Mesenchymal stem cell (in vitro differentiated cells and primary cell): ENCODE results near the gene COQ8A.

Source experiments
- DNase-seq: peaks from one replicate; pipeline ENCODE4 v3.0.0-alpha.2; 2013
- H2AFZ ChIP-seq: one replicate; pipeline ENCODE4 v1.6.1; 2013; ENCODE audit warnings: low read depth, mild to moderate bottlenecking, control low read depth, inconsistent platforms, low read length, moderate library complexity
- H2AK5ac ChIP-seq: 2 replicates; pipeline ENCODE4 v1.6.1; 2013; ENCODE audit warnings: low read length, moderate library complexity, mild to moderate bottlenecking, inconsistent platforms; ENCODE audit not compliant: severe bottlenecking
- H2BK120ac ChIP-seq: one replicate; pipeline ENCODE4 v1.6.1; 2013; ENCODE audit warnings: low read depth, mild to moderate bottlenecking, inconsistent platforms, low read length, moderate library complexity
- H2BK12ac ChIP-seq, 2 experiments: one replicate each; pipeline ENCODE4 v1.6.1; 2013; ENCODE audit warnings: inconsistent platforms in 2 of 2, low read length in 2 of 2, mild to moderate bottlenecking in 2 of 2, moderate library complexity in 2 of 2, control low read depth in 1 of 2
- H2BK15ac ChIP-seq: one replicate; pipeline ENCODE4 v1.6.1; 2013; ENCODE audit warnings: mild to moderate bottlenecking, low read depth, inconsistent platforms; ENCODE audit not compliant: poor library complexity, severe bottlenecking
- H2BK5ac ChIP-seq: 2 replicates; pipeline ENCODE4 v1.6.1; 2013; ENCODE audit warnings: low read depth, mild to moderate bottlenecking, low read length, control low read depth, inconsistent platforms; ENCODE audit not compliant: poor library complexity, severe bottlenecking
- H3K14ac ChIP-seq, 2 experiments: one replicate each; pipeline ENCODE4 v1.6.1; 2013; ENCODE audit warnings: inconsistent platforms in 2 of 2, low read length in 2 of 2, control low read depth in 1 of 2, mild to moderate bottlenecking in 1 of 2, moderate library complexity in 1 of 2
- H3K18ac ChIP-seq, 2 experiments: one replicate each; pipeline ENCODE4 v1.6.1; 2013; ENCODE audit warnings: inconsistent platforms in 2 of 2, low read length in 2 of 2, control low read depth in 1 of 2, low read depth in 1 of 2, mild to moderate bottlenecking in 1 of 2
- H3K23ac ChIP-seq, 2 experiments: one replicate each; pipeline ENCODE4 v1.6.1; 2013; ENCODE audit warnings: inconsistent platforms in 2 of 2, low read length in 2 of 2, mild to moderate bottlenecking in 2 of 2, moderate library complexity in 2 of 2, control low read depth in 1 of 2
- H3K27ac ChIP-seq: 2 replicates; pipeline ENCODE4 v1.5.1; 2013; ENCODE audit warnings: mild to moderate bottlenecking, moderate library complexity, low read length, control low read depth, inconsistent platforms; ENCODE audit not compliant: poor library complexity, severe bottlenecking
- H3K27me3 ChIP-seq, 2 experiments: 2 replicates each; pipeline versions ENCODE4 v1.6.1 to v1.7.0; 2013; ENCODE audit warnings: low read length in 2 of 2, mild to moderate bottlenecking in 2 of 2, moderate library complexity in 2 of 2, control low read depth in 1 of 2, inconsistent platforms in 1 of 2; ENCODE audit not compliant: control insufficient read depth in 1 of 2, insufficient read depth in 1 of 2
- H3K36me3 ChIP-seq, 2 experiments: 2 replicates each; pipeline versions ENCODE4 v1.6.1 to v1.7.0; 2013; ENCODE audit warnings: low read length in 2 of 2, control low read depth in 1 of 2, inconsistent platforms in 1 of 2, low read depth in 1 of 2, mild to moderate bottlenecking in 1 of 2; ENCODE audit not compliant: insufficient read depth in 2 of 2, control insufficient read depth in 1 of 2
- H3K4ac ChIP-seq, 2 experiments: one replicate each; pipeline ENCODE4 v1.6.1; 2013; ENCODE audit warnings: inconsistent platforms in 2 of 2, low read length in 2 of 2, mild to moderate bottlenecking in 2 of 2, moderate library complexity in 2 of 2, control low read depth in 1 of 2, low read depth in 1 of 2
- H3K4me1 ChIP-seq: 2 replicates; pipeline ENCODE4 v1.6.1; 2013; ENCODE audit warnings: low read depth, low read length, control low read depth; ENCODE audit not compliant: control insufficient read depth, insufficient read depth
- H3K4me2 ChIP-seq: 2 replicates; pipeline ENCODE4 v1.6.1; 2013; ENCODE audit warnings: low read length, mild to moderate bottlenecking, inconsistent platforms; ENCODE audit not compliant: poor library complexity, severe bottlenecking
- H3K4me3 ChIP-seq, 2 experiments: 2 replicates each; pipeline versions ENCODE4 v1.5.1 to v1.7.0; 2013; ENCODE audit warnings: low read length in 2 of 2, mild to moderate bottlenecking in 2 of 2, control low read depth in 1 of 2, low read depth in 1 of 2; ENCODE audit not compliant: insufficient read depth in 1 of 2
- H3K79me1 ChIP-seq: replicated peaks from 2 replicates; pipeline ENCODE4 v1.6.1; 2013; ENCODE audit warnings: mild to moderate bottlenecking, control low read depth, low read length, inconsistent platforms; ENCODE audit not compliant: poor library complexity, severe bottlenecking
- H3K9ac ChIP-seq: 2 replicates; pipeline ENCODE4 v1.7.0; 2013; ENCODE audit warnings: mild to moderate bottlenecking, low read length, moderate library complexity
- H3K9me3 ChIP-seq: 2 replicates; pipeline ENCODE4 v1.7.0; 2013; ENCODE audit warnings: mild to moderate bottlenecking, low read length; ENCODE audit not compliant: control insufficient read depth
- H4K8ac ChIP-seq: one replicate; pipeline ENCODE4 v1.6.1; 2013; ENCODE audit warnings: inconsistent platforms, mild to moderate bottlenecking, low read length, moderate library complexity
- H4K91ac ChIP-seq: one replicate; pipeline ENCODE4 v1.6.1; 2013; ENCODE audit warnings: mild to moderate bottlenecking, low read length, inconsistent platforms
- WGBS: methylation state at CpG from one replicate; pipeline ENCODE4 v1.1.7; 2013; ENCODE audit warnings: mixed read lengths; 5-methylcytosine and 5-hydroxymethylcytosine counted together

COQ8A gene

GRCh38 chr1:226891846-226892523, 48.1 kb upstream of the COQ8A start:
- no peak overlapping the region for H3K4me2 ChIP-seq
- no peak overlapping the region for H3K9ac ChIP-seq
- no peak overlapping the region for H3K27ac ChIP-seq
- 86% methylated on average over 17 of the region's 17 CpGs for WGBS
- no peak overlapping the region for H3K14ac ChIP-seq
- peaks cover 32 to 67% of the 10 kb centered on the region in 2 experiments for H3K36me3 ChIP-seq
- no peak overlapping the region for H2AK5ac ChIP-seq
- H4K8ac ChIP-seq: no peak overlapping the region
- H3K79me1 ChIP-seq: no peaks in the 10 kb centered on the region
- DNase-seq: peak; percentile 29
- no peak overlapping the region for H2BK5ac ChIP-seq
- no peak overlapping the region for H2BK120ac ChIP-seq
- H2BK15ac ChIP-seq: no peak overlapping the region
- peaks cover 8% of the 10 kb centered on the region for H3K4me1 ChIP-seq
- H3K4me3 ChIP-seq: peak overlapping the region in 1 of 2 experiments; percentile 9
- no peaks in the 10 kb centered on the region for H3K27me3 ChIP-seq
- no peak overlapping the region for H2BK12ac ChIP-seq
- peak overlapping the region; percentile 20 for H4K91ac ChIP-seq
- no peak overlapping the region for H3K4ac ChIP-seq
- H3K23ac ChIP-seq: no peak overlapping the region
- H3K18ac ChIP-seq: no peak overlapping the region
- no peaks in the 10 kb centered on the region for H3K9me3 ChIP-seq
- no peak overlapping the region for H2AFZ ChIP-seq

GRCh38 chr1:226892524-226892875, 47.6 kb upstream of the COQ8A start:
- H2BK5ac ChIP-seq: no peak overlapping the region
- no peak overlapping the region for H2AK5ac ChIP-seq
- H3K79me1 ChIP-seq: no peaks in the 10 kb centered on the region
- H3K4me1 ChIP-seq: peaks cover 8% of the 10 kb centered on the region
- no peak overlapping the region for H3K14ac ChIP-seq
- no peak overlapping the region for H3K4me2 ChIP-seq
- H4K91ac ChIP-seq: no peak overlapping the region
- no peak overlapping the region for H3K18ac ChIP-seq
- peaks cover 32 to 63% of the 10 kb centered on the region in 2 experiments for H3K36me3 ChIP-seq
- H3K23ac ChIP-seq: no peak overlapping the region
- H2AFZ ChIP-seq: no peak overlapping the region
- H3K27me3 ChIP-seq: no peaks in the 10 kb centered on the region
- no peak overlapping the region for H3K4me3 ChIP-seq
- no peak overlapping the region for H3K4ac ChIP-seq
- no peak for DNase-seq
- 86% methylated on average over 8 of the region's 8 CpGs for WGBS
- no peak overlapping the region for H3K27ac ChIP-seq
- H2BK120ac ChIP-seq: no peak overlapping the region
- peak overlapping the region; percentile 6 for H2BK15ac ChIP-seq
- no peaks in the 10 kb centered on the region for H3K9me3 ChIP-seq
- no peak overlapping the region for H3K9ac ChIP-seq
- H2BK12ac ChIP-seq: no peak overlapping the region
- no peak overlapping the region for H4K8ac ChIP-seq

- no peak for DNase-seq
- no peak overlapping the region for H3K27ac ChIP-seq
- H3K4ac ChIP-seq: no peak overlapping the region
- peaks cover 8% of the 10 kb centered on the region for H3K4me1 ChIP-seq
- H3K18ac ChIP-seq: no peak overlapping the region
- H3K27me3 ChIP-seq: no peaks in the 10 kb centered on the region
- H2AFZ ChIP-seq: no peak overlapping the region
- H4K8ac ChIP-seq: no peak overlapping the region
- no peak overlapping the region for H4K91ac ChIP-seq
- H3K36me3 ChIP-seq: peaks cover 22 to 52% of the 10 kb centered on the region in 2 experiments
- H2BK15ac ChIP-seq: no peak overlapping the region
- no peak overlapping the region for H3K9ac ChIP-seq
- H3K9me3 ChIP-seq: no peaks in the 10 kb centered on the region
- no peak overlapping the region for H2AK5ac ChIP-seq
- WGBS: 96% methylated on average over 13 of the region's 13 CpGs
- H3K79me1 ChIP-seq: no peaks in the 10 kb centered on the region
- H3K4me2 ChIP-seq: no peak overlapping the region
- H3K14ac ChIP-seq: no peak overlapping the region
- H3K4me3 ChIP-seq: no peak overlapping the region
- no peak overlapping the region for H2BK12ac ChIP-seq
- no peak overlapping the region for H2BK120ac ChIP-seq
- H3K23ac ChIP-seq: no peak overlapping the region
- H2BK5ac ChIP-seq: no peak overlapping the region
Observed at GRCh38 chr1:226893936-226894335, 46.2 kb upstream of the COQ8A start.

GRCh38 chr1:226894826-226895225, 45.3 kb upstream of the COQ8A start:
- no peak for DNase-seq
- Histone ChIP-seq H3K4ac (no peak overlapping the region), H2AFZ (no peak overlapping the region), H3K4me3 (no peak overlapping the region), H2BK5ac (no peak overlapping the region), H3K9me3 (no peaks in the 10 kb centered on the region), H3K79me1 (no peaks in the 10 kb centered on the region), H2AK5ac (no peak overlapping the region), H3K9ac (no peak overlapping the region), H2BK15ac (no peak overlapping the region), H3K18ac (no peak overlapping the region), H2BK12ac (no peak overlapping the region), H2BK120ac (no peak overlapping the region), H3K23ac (no peak overlapping the region), H3K36me3 (peaks cover 29 to 49% of the 10 kb centered on the region in 2 experiments), H3K14ac (no peak overlapping the region), H3K27me3 (no peaks in the 10 kb centered on the region), H4K91ac (no peak overlapping the region), H3K27ac (no peak overlapping the region), H3K4me2 (no peak overlapping the region), H3K4me1 (peaks cover 8% of the 10 kb centered on the region), H4K8ac (no peak overlapping the region)
- WGBS: 97% methylated on average over 3 of the region's 3 CpGs
